Kidney epithelial cell (primary cell): ENCODE measurements around the gene ZKSCAN1. TPM values are rescaled to one million over a fixed set of nuclear protein-coding genes. Genes with fewer than 3 reads are reported as not detected.
A peak's percentile ranks its signal among the peaks of the same experiment; 100 is the strongest.

ENCODE experiments used
- DNase-seq: peaks from one replicate; pipeline ENCODE4 v3.0.0-alpha.2; 2010; ENCODE audit warnings: low read depth
- H3K27me3 ChIP-seq: 2 replicates; pipeline ENCODE4 v1.6.0; 2011; ENCODE audit warnings: low read length; ENCODE audit not compliant: control insufficient read depth, insufficient read depth
- H3K36me3 ChIP-seq: 2 replicates; pipeline ENCODE4 v1.5.1; 2011; ENCODE audit warnings: low read length; ENCODE audit not compliant: control insufficient read depth, insufficient read depth
- H3K4me3 ChIP-seq: 2 replicates; pipeline ENCODE4 v1.5.1; 2011; ENCODE audit warnings: low read depth, mild to moderate bottlenecking, control low read depth, low read length
- total RNA-seq: library from RNA; depleted of rRNA; stranded (reverse); fragments of >200 nt; gene quantifications from 2 replicates; pipeline ENCODE4 v1.2.3, GENCODE V29; 2015
- TF ChIP-seq, protein P1 (sequence below): IDR thresholded peaks from 2 replicates; pipeline ENCODE4 v1.5.1; 2011; ENCODE audit warnings: mild to moderate bottlenecking, moderate library complexity, low read length, control low read depth, inconsistent platforms; ENCODE audit not compliant: insufficient read depth, poor library complexity, severe bottlenecking

The ZKSCAN1 gene
- total RNA-seq, 1 donor from 2014 or later, result 40.3 TPM

DNA sequence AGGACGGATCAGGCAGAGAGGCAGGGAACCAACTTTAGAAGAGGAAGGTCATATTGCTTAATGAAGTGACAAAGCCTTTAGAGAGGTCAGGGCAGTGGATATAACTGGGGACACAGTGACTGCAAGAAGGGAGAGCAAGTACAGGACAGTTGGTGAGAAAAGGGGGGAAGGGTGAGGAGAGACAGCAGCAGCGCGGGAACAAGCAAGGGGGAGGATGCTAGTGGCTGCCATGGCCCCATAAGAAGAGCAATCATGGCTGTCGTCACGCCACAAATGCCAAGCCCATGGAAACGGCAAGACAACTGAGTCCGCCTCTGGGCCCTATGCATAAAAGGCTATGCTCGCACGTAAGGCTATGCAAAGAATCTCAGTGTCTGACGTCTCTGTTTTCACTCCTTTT lies 57.1 kb downstream of the ZKSCAN1 start:
- TF ChIP-seq, protein P1, sequence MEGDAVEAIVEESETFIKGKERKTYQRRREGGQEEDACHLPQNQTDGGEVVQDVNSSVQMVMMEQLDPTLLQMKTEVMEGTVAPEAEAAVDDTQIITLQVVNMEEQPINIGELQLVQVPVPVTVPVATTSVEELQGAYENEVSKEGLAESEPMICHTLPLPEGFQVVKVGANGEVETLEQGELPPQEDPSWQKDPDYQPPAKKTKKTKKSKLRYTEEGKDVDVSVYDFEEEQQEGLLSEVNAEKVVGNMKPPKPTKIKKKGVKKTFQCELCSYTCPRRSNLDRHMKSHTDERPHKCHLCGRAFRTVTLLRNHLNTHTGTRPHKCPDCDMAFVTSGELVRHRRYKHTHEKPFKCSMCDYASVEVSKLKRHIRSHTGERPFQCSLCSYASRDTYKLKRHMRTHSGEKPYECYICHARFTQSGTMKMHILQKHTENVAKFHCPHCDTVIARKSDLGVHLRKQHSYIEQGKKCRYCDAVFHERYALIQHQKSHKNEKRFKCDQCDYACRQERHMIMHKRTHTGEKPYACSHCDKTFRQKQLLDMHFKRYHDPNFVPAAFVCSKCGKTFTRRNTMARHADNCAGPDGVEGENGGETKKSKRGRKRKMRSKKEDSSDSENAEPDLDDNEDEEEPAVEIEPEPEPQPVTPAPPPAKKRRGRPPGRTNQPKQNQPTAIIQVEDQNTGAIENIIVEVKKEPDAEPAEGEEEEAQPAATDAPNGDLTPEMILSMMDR, result no peak
- DNase-seq, result no peak
- no peaks in the 10 kb centered on the region for H3K27me3 ChIP-seq
- no peak overlapping the region for H3K4me3 ChIP-seq
- H3K36me3 ChIP-seq, result peaks cover 22% of the 10 kb centered on the region

- H3K4me3 ChIP-seq, result no peak overlapping the region
- DNase-seq, result no peak
- TF ChIP-seq, protein P1, result no peak
- H3K36me3 ChIP-seq, result peaks cover 24% of the 10 kb centered on the region
- H3K27me3 ChIP-seq, result no peaks in the 10 kb centered on the region
Measured at GRCh38 chr7:100074841-100075240, 59.4 kb downstream of the ZKSCAN1 start.

DNA sequence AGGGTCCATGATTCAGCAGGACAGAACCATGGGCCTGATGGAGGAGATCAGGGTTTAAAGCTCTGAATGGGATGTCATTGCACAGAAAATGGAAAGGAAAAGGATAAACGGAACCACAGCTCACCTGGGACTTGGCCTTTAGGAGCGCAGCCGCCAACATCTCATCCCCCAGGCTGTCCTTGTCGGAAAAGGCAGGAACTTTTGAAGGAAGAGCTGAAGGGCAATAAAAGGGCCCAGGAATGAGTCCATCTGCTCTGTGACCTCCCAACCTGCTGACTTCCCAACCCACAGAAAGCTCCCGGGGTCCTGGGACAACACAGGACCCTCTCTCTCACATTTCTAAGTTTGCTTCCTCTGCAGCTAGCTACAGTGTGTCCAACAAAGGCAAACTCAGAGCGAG lies 60.0 kb downstream of the ZKSCAN1 start:
- peaks cover 24% of the 10 kb centered on the region for H3K36me3 ChIP-seq
- no peak for DNase-seq
- no peaks in the 10 kb centered on the region for H3K27me3 ChIP-seq
- TF ChIP-seq, protein P1, result no peak
- no peak overlapping the region for H3K4me3 ChIP-seq

DNA sequence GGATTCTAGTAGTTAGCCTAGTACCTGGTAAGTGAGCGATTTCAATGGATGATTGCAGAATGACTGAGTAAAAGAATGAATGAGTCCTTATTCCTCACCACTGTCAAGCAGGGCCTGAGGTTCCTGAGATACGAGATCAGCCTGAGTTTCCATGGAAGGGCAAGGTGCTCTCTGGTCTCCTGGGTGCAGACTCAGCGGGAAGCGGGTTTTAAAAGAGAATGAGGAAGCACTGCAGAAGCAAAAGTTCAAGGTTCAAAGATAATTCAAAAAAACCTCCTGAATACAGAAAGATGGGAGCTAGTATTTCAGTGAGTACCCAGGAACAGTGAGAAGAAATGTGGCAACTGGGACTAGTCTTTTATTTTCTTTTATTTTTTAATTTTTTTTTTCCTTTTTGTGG lies 61.8 kb downstream of the ZKSCAN1 start:
- TF ChIP-seq, protein P1, result no peak

DNA sequence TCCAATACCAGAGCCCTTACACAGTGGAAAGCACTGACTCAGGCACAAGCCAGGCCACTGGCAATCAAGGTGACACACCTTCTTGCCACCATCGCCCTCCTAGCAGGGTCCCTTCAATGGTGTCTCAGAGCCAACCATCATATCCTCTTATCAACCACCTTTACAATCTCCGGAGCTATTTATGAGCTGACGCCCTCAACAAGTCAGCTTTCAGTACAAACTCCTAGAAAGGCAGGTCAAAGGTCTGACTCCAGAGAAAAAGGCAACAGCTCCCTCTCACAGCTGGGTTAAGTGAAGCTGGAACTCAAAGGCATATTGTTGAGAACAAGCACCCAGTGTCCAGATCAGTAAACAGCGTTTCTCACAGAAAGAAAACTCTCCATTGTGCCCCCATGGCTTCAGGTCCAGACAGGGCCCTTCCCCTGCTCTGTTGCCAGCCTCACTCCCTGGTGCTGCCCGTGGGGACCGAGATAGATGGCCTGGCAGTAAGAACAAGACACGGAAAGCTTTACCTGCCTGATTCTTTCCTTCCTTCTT lies 63.7 kb downstream of the ZKSCAN1 start:
- Histone ChIP-seq H3K36me3 (peaks cover 11% of the 10 kb centered on the region), H3K4me3 (no peak overlapping the region), H3K27me3 (no peaks in the 10 kb centered on the region)
- DNase-seq, result no peak
- TF ChIP-seq, protein P1, result no peak

More for the DNA sequence above, 61.8 kb downstream of the ZKSCAN1 start:
- no peak for DNase-seq
- Histone ChIP-seq H3K27me3 (no peaks in the 10 kb centered on the region), H3K4me3 (no peak overlapping the region), H3K36me3 (peaks cover 15% of the 10 kb centered on the region)

- no peak for DNase-seq
- Histone ChIP-seq H3K4me3 (peak overlapping the region; percentile 96), H3K27me3 (no peaks in the 10 kb centered on the region), H3K36me3 (peaks cover 3% of the 10 kb centered on the region)
- TF ChIP-seq, protein P1, result no peak
Measured at GRCh38 chr7:100080907-100081534, 65.6 kb downstream of the ZKSCAN1 start.
